Gastrocnemius medialis (tissue), 4 donors: ENCODE measurements around the gene LIN52.

ENCODE experiments used
- CTCF ChIP-seq, 5 experiments: fragments of 450-650 bp in 3 of 5; fragments of 200-600 bp in 2 of 5; sonication (generic) in 2 of 5; IDR thresholded peaks in 4 of 5; conservative IDR thresholded peaks in 1 of 5; 1 replicate in 4 of 5; 2 replicates in 1 of 5; pipeline ENCODE4 v1.5.1; 2016 to 2019; ENCODE audit warnings: antibody characterized with exemption in 5 of 5, mild to moderate bottlenecking in 3 of 5, moderate library complexity in 3 of 5
- POLR2A ChIP-seq, 2 donors: fragments of 450-650 bp; IDR thresholded peaks; one replicate each; pipeline ENCODE4 v1.6.1; 2017; ENCODE audit warnings: antibody characterized with exemption in 2 of 2, mild to moderate bottlenecking in 2 of 2, moderate library complexity in 2 of 2

GRCh38 chr14:74083784-74084276 lies 926 bp upstream of the LIN52 start:
- TF ChIP-seq CTCF (IDR thresholded peaks at IDR 0.05 in 4 of 5, conservative IDR thresholded peaks at IDR 0.05 in 1 of 5) = no peak
- TF ChIP-seq POLR2A (IDR thresholded peaks at IDR 0.05) = no peak
